Endothelial cell of umbilical vein (primary cell): ENCODE results near the gene TCF25.

Experiments used
- EZH2 ChIP-seq: IDR thresholded peaks from 2 replicates; pipeline ENCODE4 v1.6.1; 2012; ENCODE audit warnings: borderline replicate concordance, low read depth, mild to moderate bottlenecking, moderate library complexity, low read length, inconsistent platforms; ENCODE audit not compliant: severe bottlenecking
- JUN ChIP-seq: IDR thresholded peaks from 2 replicates; pipeline ENCODE4 v1.6.1; 2011; ENCODE audit warnings: borderline replicate concordance, low read depth; ENCODE audit not compliant: insufficient read length, insufficient read depth
- POLR2A ChIP-seq: IDR thresholded peaks from 2 replicates; pipeline ENCODE4 v1.6.1; 2012; ENCODE audit warnings: low read depth, mild to moderate bottlenecking, control low read depth, low read length
- POLR2AphosphoS5 ChIP-seq: IDR thresholded peaks from 2 replicates; pipeline ENCODE4 v1.6.1; 2012; ENCODE audit warnings: low read depth, mild to moderate bottlenecking, control low read depth, low read length, moderate library complexity; ENCODE audit not compliant: insufficient read depth
- TF ChIP-seq, protein P1 (sequence below), 2 donors: IDR thresholded peaks; 1 replicate in 1 of 2; 2 replicates in 1 of 2; pipeline ENCODE4 v1.5.1; 2011; ENCODE audit warnings: low read length in 2 of 2, mild to moderate bottlenecking in 2 of 2, moderate library complexity in 2 of 2, control low read depth in 1 of 2, inconsistent platforms in 1 of 2, low read depth in 1 of 2; ENCODE audit not compliant: insufficient read depth in 1 of 2; ENCODE audit errors: extremely low read depth in 1 of 2
- TF ChIP-seq, protein P2 (sequence below): IDR thresholded peaks from 2 replicates; pipeline ENCODE4 v1.6.1; 2011; ENCODE audit not compliant: insufficient read depth, insufficient read length

DNA sequence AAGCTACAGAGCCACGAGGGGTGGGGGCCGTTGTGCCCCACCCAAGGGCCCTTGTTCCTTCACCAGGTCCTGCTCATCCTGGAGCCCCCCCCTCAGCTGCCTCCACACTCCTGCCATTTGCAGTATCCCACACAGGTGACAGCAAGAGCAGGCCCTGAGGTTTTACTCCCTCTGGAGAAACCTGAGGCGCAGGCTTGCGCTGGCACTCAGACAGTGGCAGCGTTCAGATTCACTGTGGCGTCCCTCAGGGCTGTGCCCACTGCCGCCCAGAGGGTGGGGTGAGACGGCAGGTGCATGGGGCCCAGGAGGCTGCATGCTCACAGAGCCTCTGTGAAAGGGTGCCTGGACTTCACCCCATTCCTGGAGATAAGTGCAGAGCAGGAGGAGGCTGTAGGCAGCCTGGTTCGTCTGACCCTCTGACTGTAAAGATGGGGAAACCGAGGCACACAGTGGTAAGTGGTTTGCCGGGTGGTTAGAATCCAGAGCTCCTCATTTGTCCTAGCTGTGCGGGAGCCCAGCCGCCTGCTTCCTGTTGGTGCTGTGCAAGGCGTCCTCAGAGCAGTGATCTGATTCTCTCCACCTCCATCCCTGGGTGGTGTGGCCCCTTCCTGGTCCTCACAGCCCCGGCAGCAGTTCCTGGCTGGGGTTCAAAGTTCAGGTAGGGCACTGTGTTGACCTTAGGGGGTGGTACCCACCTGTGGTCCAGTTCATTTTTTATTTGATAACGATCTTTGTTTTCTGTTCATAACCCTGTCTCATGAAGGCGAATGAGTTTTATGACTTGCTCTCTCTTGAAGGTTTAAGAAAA lies 43.6 kb upstream of the TCF25 start:
- TF ChIP-seq, protein P1, sequence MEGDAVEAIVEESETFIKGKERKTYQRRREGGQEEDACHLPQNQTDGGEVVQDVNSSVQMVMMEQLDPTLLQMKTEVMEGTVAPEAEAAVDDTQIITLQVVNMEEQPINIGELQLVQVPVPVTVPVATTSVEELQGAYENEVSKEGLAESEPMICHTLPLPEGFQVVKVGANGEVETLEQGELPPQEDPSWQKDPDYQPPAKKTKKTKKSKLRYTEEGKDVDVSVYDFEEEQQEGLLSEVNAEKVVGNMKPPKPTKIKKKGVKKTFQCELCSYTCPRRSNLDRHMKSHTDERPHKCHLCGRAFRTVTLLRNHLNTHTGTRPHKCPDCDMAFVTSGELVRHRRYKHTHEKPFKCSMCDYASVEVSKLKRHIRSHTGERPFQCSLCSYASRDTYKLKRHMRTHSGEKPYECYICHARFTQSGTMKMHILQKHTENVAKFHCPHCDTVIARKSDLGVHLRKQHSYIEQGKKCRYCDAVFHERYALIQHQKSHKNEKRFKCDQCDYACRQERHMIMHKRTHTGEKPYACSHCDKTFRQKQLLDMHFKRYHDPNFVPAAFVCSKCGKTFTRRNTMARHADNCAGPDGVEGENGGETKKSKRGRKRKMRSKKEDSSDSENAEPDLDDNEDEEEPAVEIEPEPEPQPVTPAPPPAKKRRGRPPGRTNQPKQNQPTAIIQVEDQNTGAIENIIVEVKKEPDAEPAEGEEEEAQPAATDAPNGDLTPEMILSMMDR (IDR thresholded peaks at IDR 0.05; ENCODE audit: extremely low read depth in 1 of 2, insufficient read depth in 1 of 2, low read depth in 1 of 2, low read length in 2 of 2), result no peak
- TF ChIP-seq JUN, result no peak
- TF ChIP-seq EZH2, result no peak
- TF ChIP-seq POLR2A, result no peak
- TF ChIP-seq POLR2AphosphoS5, result no peak
- TF ChIP-seq, protein P2, sequence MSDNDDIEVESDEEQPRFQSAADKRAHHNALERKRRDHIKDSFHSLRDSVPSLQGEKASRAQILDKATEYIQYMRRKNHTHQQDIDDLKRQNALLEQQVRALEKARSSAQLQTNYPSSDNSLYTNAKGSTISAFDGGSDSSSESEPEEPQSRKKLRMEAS, result no peak
